Panc1 (cell line): ENCODE measurements around the gene LPIN1. TPM values are rescaled to one million over a fixed set of nuclear protein-coding genes. Genes with fewer than 3 reads are reported as not detected.

Experiments
- ATAC-seq: fragments of 200-7000 bp; cut with Tn5 transposase; 2 replicates; pipeline ENCODE4 v1.9.1; 2020; ENCODE audit warnings: mild to moderate bottlenecking, moderate library complexity
- BruUV-seq: library from RNA; stranded (reverse); fragments of 400-500 nt; replicated peaks from 2 replicates; lab custom pipeline; 2021; lab: Mats Ljungman, UMichigan
- CTCF ChIA-PET: fragments of 300-600 bp; sonication (Branson Sonifier 250); formaldehyde crosslinking; loops from one replicate; lab custom pipeline; 2022; ENCODE audit warnings: antibody characterized with exemption; lab: Charles Lee
- POLR2A ChIA-PET: fragments of 300-600 bp; sonication (Branson Sonifier 250); formaldehyde crosslinking; loops from one replicate; lab custom pipeline; 2022; ENCODE audit warnings: antibody characterized with exemption; lab: Charles Lee
- DNase-seq: peaks from one replicate; pipeline ENCODE4 v3.0.0-alpha.2; 2010; ENCODE audit warnings: low read depth, low spot score
- H3K27ac ChIP-seq: 2 replicates; pipeline ENCODE4 v1.5.1; 2011; ENCODE audit warnings: mild to moderate bottlenecking, low read length, inconsistent platforms
- H3K27me3 ChIP-seq: fragments of 200-500 bp; sonication (Bioruptor generic); 2 replicates; pipeline ENCODE4 v1.6.0; 2014; ENCODE audit warnings: low read length, inconsistent platforms; ENCODE audit not compliant: control insufficient read depth, insufficient read depth
- H3K36me3 ChIP-seq: fragments of 200-500 bp; sonication (Bioruptor generic); 2 replicates; pipeline ENCODE4 v1.5.1; 2014; ENCODE audit warnings: inconsistent platforms, mild to moderate bottlenecking, low read length, moderate library complexity; ENCODE audit not compliant: control insufficient read depth, insufficient read depth
- H3K4me1 ChIP-seq: 2 replicates; pipeline ENCODE4 v1.5.1; 2011; ENCODE audit warnings: inconsistent platforms, mild to moderate bottlenecking, low read length, moderate library complexity; ENCODE audit not compliant: control insufficient read depth, insufficient read depth
- H3K4me3 ChIP-seq, 2 experiments: 2 replicates each; pipeline ENCODE4 v1.5.1; 2011 to 2012; ENCODE audit warnings: low read depth in 2 of 2, low read length in 2 of 2, mild to moderate bottlenecking in 2 of 2, inconsistent platforms in 1 of 2, moderate library complexity in 1 of 2
- H3K9me3 ChIP-seq: fragments of 200-500 bp; sonication (Bioruptor generic); 2 replicates; pipeline ENCODE4 v1.5.1; 2014; ENCODE audit warnings: low read depth, mild to moderate bottlenecking, inconsistent platforms, low read length, moderate library complexity; ENCODE audit not compliant: control insufficient read depth, insufficient read depth
- CTCF ChIP-seq: fragments of 450-650 bp; IDR thresholded peaks from 2 replicates; pipeline ENCODE4 v1.5.1; 2017; ENCODE audit warnings: mild to moderate bottlenecking
- POLR2AphosphoS5 ChIP-seq: IDR thresholded peaks from 2 replicates; pipeline ENCODE4 v1.6.1; 2012; ENCODE audit warnings: mild to moderate bottlenecking, low read depth, low read length, moderate library complexity
- REST ChIP-seq, 2 experiments: IDR thresholded peaks; 2 replicates each; pipeline ENCODE4 v1.6.1; 2011 to 2012; ENCODE audit warnings: low read depth in 2 of 2, control low read depth in 1 of 2, low read length in 1 of 2, mild to moderate bottlenecking in 1 of 2, moderate library complexity in 1 of 2; ENCODE audit not compliant: insufficient read depth in 1 of 2
- SIN3A ChIP-seq: IDR thresholded peaks from 2 replicates; pipeline ENCODE4 v1.6.1; 2012; ENCODE audit warnings: low read depth, mild to moderate bottlenecking, low read length, moderate library complexity, borderline replicate concordance; ENCODE audit not compliant: insufficient read depth
- TCF7L2 ChIP-seq: IDR thresholded peaks from 2 replicates; pipeline ENCODE4 v1.6.1; 2011; ENCODE audit warnings: mild to moderate bottlenecking, low read depth, low read length, inconsistent platforms
- in situ Hi-C: cut with HindIII; loops from 2 replicates; pipeline ENCODE4 v1.10.0; 2016; ENCODE audit warnings: low sequenced_read_pairs, low pct_unique_long_range_greater_than_20kb
- intact Hi-C: fragments of 100-400 bp; cut with micrococcal nuclease; formaldehyde crosslinking; loops from one replicate; pipeline ENCODE4 v1.10.0; 2022; ENCODE audit not compliant: unreplicated experiment
- total RNA-seq: library from RNA; stranded (reverse); gene quantifications from one replicate; pipeline ENCODE4 v1.2.1, GENCODE V29; 2021; ENCODE audit not compliant: unreplicated experiment

The LPIN1 gene
- total RNA-seq, 1 experiment from 2014 or later, result 51.8 TPM

GRCh38 chr2:11870064-11870463 is 123.6 kb downstream of the LPIN1 start:
- BruUV-seq, result no TSS peak
- no peaks in the 10 kb centered on the region for H3K9me3 ChIP-seq
- H3K36me3 ChIP-seq, result no peaks in the 10 kb centered on the region
- ChIA-PET POLR2A (no interaction called here), CTCF (no interaction called here)
- peaks cover 10% of the 10 kb centered on the region for H3K4me1 ChIP-seq
- intact Hi-C loops, result no loop called here
- no peak overlapping the region for H3K4me3 ChIP-seq
- no peaks in the 10 kb centered on the region for H3K27me3 ChIP-seq
- TF ChIP-seq SIN3A, result no peak
- TF ChIP-seq POLR2AphosphoS5, result no peak
- TF ChIP-seq TCF7L2, result no peak
- no peak for TF ChIP-seq CTCF
- no peak for TF ChIP-seq REST (IDR thresholded peaks at IDR 0.05; ENCODE audit: insufficient read depth in 1 of 2, low read depth in 2 of 2, low read length in 1 of 2)
- in situ Hi-C loops, result no loop called here
- no peak for DNase-seq
- no peak for ATAC-seq
- H3K27ac ChIP-seq, result no peak overlapping the region

- no TSS peak for BruUV-seq
- in situ Hi-C loops (no loop called here), intact Hi-C loops (no loop called here)
- Histone ChIP-seq H3K27ac (no peak overlapping the region), H3K4me1 (peaks cover 10% of the 10 kb centered on the region), H3K4me3 (no peak overlapping the region), H3K36me3 (no peaks in the 10 kb centered on the region), H3K9me3 (no peaks in the 10 kb centered on the region), H3K27me3 (no peaks in the 10 kb centered on the region)
- no peak for TF ChIP-seq TCF7L2
- TF ChIP-seq CTCF, result no peak
- no peak for TF ChIP-seq REST (IDR thresholded peaks at IDR 0.05; ENCODE audit: insufficient read depth in 1 of 2, low read depth in 2 of 2, low read length in 1 of 2)
- CTCF ChIA-PET, result no interaction called here
- POLR2A ChIA-PET, result no interaction called here
- ATAC-seq (no peak), DNase-seq (no peak)
These were observed 124.2 kb downstream of the LPIN1 start for GRCh38 chr2:11870584-11870983.
